Esophagus squamous epithelium (tissue), 4 donors: ENCODE data around the gene DNAH10.

ENCODE experiments used
- POLR2A ChIP-seq, 4 donors: fragments of 450-650 bp; IDR thresholded peaks; one replicate each; pipeline ENCODE4 v1.6.1; 2017; ENCODE audit warnings: antibody characterized with exemption in 4 of 4, mild to moderate bottlenecking in 4 of 4, moderate library complexity in 3 of 4
- TF ChIP-seq, protein P1 (sequence below), 6 experiments: fragments of 450-650 bp in 4 of 6; fragments of 200-600 bp in 2 of 6; sonication (generic) in 2 of 6; IDR thresholded peaks; one replicate each; pipeline ENCODE4 v1.5.1; 2016 to 2019; ENCODE audit warnings: antibody characterized with exemption in 6 of 6, mild to moderate bottlenecking in 4 of 6, moderate library complexity in 4 of 6

GRCh38 chr12:123935956-123936355 lies 173.9 kb downstream of the DNAH10 start:
- no peak for TF ChIP-seq POLR2A (IDR thresholded peaks at IDR 0.05)
- TF ChIP-seq, protein P1, sequence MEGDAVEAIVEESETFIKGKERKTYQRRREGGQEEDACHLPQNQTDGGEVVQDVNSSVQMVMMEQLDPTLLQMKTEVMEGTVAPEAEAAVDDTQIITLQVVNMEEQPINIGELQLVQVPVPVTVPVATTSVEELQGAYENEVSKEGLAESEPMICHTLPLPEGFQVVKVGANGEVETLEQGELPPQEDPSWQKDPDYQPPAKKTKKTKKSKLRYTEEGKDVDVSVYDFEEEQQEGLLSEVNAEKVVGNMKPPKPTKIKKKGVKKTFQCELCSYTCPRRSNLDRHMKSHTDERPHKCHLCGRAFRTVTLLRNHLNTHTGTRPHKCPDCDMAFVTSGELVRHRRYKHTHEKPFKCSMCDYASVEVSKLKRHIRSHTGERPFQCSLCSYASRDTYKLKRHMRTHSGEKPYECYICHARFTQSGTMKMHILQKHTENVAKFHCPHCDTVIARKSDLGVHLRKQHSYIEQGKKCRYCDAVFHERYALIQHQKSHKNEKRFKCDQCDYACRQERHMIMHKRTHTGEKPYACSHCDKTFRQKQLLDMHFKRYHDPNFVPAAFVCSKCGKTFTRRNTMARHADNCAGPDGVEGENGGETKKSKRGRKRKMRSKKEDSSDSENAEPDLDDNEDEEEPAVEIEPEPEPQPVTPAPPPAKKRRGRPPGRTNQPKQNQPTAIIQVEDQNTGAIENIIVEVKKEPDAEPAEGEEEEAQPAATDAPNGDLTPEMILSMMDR (IDR thresholded peaks at IDR 0.05) = no peak
